ENCODE measurements around the gene PDIA4.

DNA sequence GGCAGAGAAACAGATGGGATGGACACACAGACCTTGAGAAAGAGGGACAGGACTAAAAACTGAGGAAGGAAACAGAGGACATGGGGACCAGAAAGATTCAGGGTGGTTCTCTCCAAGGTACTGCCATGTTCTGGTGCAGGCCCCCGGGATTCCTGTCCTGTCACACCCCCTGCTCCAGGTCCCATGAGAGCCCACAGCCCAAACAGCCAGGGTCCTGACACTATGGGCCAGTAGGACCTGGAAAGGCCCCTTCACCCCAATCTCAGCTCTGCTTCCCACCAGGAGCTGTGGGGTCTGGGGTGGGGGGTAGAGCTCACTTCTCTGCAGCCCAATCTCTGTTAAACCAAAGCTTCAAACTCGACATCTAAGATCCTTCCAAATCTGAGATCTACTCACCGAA, 21.2 kb downstream of the PDIA4 start:
- TF ChIP-seq, protein P1, sequence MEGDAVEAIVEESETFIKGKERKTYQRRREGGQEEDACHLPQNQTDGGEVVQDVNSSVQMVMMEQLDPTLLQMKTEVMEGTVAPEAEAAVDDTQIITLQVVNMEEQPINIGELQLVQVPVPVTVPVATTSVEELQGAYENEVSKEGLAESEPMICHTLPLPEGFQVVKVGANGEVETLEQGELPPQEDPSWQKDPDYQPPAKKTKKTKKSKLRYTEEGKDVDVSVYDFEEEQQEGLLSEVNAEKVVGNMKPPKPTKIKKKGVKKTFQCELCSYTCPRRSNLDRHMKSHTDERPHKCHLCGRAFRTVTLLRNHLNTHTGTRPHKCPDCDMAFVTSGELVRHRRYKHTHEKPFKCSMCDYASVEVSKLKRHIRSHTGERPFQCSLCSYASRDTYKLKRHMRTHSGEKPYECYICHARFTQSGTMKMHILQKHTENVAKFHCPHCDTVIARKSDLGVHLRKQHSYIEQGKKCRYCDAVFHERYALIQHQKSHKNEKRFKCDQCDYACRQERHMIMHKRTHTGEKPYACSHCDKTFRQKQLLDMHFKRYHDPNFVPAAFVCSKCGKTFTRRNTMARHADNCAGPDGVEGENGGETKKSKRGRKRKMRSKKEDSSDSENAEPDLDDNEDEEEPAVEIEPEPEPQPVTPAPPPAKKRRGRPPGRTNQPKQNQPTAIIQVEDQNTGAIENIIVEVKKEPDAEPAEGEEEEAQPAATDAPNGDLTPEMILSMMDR (IDR thresholded peaks at IDR 0.05), result no peak
- no peak for TF ChIP-seq ZFX (IDR thresholded peaks at IDR 0.05; ENCODE audit: borderline replicate concordance)
